NCI-H226 (cell line): Measurements from ENCODE around the gene DYRK2.

Experiments
- DNase-seq: peaks from one replicate; pipeline ENCODE4 v3.0.0-alpha.2; 2015

Gene DYRK2

GRCh38 chr12:67647181-67647798 lies 1.3 kb upstream of the DYRK2 start:
- no peak for DNase-seq

- DNase-seq = peak; percentile 77
These were observed 585 bp upstream of the DYRK2 start for GRCh38 chr12:67647799-67648520.

- DNase-seq = no peak
These were observed 670 bp downstream of the DYRK2 start for GRCh38 chr12:67649261-67649569.

- DNase-seq = no peak
These were observed 1.2 kb downstream of the DYRK2 start for GRCh38 chr12:67649570-67650387.

- no peak for DNase-seq
These were observed 2.0 kb downstream of the DYRK2 start for GRCh38 chr12:67650388-67651131.

- no peak for DNase-seq
These were observed 2.7 kb downstream of the DYRK2 start for GRCh38 chr12:67651132-67651695.

- DNase-seq = no peak
These were observed 7.3 kb downstream of the DYRK2 start for GRCh38 chr12:67655829-67656228.

GRCh38 chr12:67656251-67656650 lies 7.7 kb downstream of the DYRK2 start:
- DNase-seq = no peak

GRCh38 chr12:67658486-67658885 lies 9.9 kb downstream of the DYRK2 start:
- DNase-seq = no peak

- no peak for DNase-seq
These were observed 10.7 kb downstream of the DYRK2 start for GRCh38 chr12:67659292-67659691.

- DNase-seq = no peak
These were observed 12.9 kb downstream of the DYRK2 start for GRCh38 chr12:67661311-67662021.

- DNase-seq = no peak
These were observed 14.5 kb downstream of the DYRK2 start for GRCh38 chr12:67662910-67663538.

GRCh38 chr12:67664171-67664570 lies 15.6 kb downstream of the DYRK2 start:
- no peak for DNase-seq

- DNase-seq = no peak
These were observed 17.1 kb downstream of the DYRK2 start for GRCh38 chr12:67665679-67666078.

GRCh38 chr12:67666605-67667004 lies 18.1 kb downstream of the DYRK2 start:
- DNase-seq = no peak

- no peak for DNase-seq
These were observed 18.9 kb downstream of the DYRK2 start for GRCh38 chr12:67667276-67668073.

- DNase-seq = no peak
These were observed 20.8 kb downstream of the DYRK2 start for GRCh38 chr12:67669217-67669933.

- no peak for DNase-seq
These were observed 21.5 kb downstream of the DYRK2 start for GRCh38 chr12:67669934-67670631.

GRCh38 chr12:67671419-67671818 lies 22.9 kb downstream of the DYRK2 start:
- peak; percentile 94 for DNase-seq

GRCh38 chr12:67671892-67672291 lies 23.3 kb downstream of the DYRK2 start:
- peak; percentile 36 for DNase-seq
